Neuronal stem cell (in vitro differentiated cells): ENCODE measurements around the gene COX10.
A peak's percentile ranks its signal among the peaks of the same experiment; 100 is the strongest.

Source experiments
- DNase-seq: peaks from one replicate; pipeline ENCODE4 v3.0.0-alpha.2; 2013; ENCODE audit warnings: low spot score
- H2AFZ ChIP-seq: one replicate; pipeline ENCODE4 v1.6.1; 2013; ENCODE audit warnings: mild to moderate bottlenecking, low read length, inconsistent platforms
- H2AK5ac ChIP-seq: 2 replicates; pipeline ENCODE4 v1.6.1; 2013; ENCODE audit warnings: low read depth, mild to moderate bottlenecking, inconsistent platforms, low read length, moderate library complexity, mixed read lengths
- H2BK120ac ChIP-seq: 2 replicates; pipeline ENCODE4 v1.6.1; 2013; ENCODE audit warnings: low read depth, mild to moderate bottlenecking, inconsistent platforms, low read length, moderate library complexity, mixed read lengths
- H2BK12ac ChIP-seq: one replicate; pipeline ENCODE4 v1.6.1; 2013; ENCODE audit warnings: low read length, inconsistent platforms
- H2BK15ac ChIP-seq: 2 replicates; pipeline ENCODE4 v1.6.1; 2013; ENCODE audit warnings: mild to moderate bottlenecking, low read length, inconsistent platforms, mixed read lengths
- H2BK5ac ChIP-seq: one replicate; pipeline ENCODE4 v1.6.1; 2013; ENCODE audit warnings: inconsistent platforms, mild to moderate bottlenecking, low read length, moderate library complexity
- H3K14ac ChIP-seq: one replicate; pipeline ENCODE4 v1.6.1; 2013; ENCODE audit warnings: low read length, inconsistent platforms
- H3K18ac ChIP-seq: 2 replicates; pipeline ENCODE4 v1.6.1; 2013; ENCODE audit warnings: low read length, inconsistent platforms
- H3K23ac ChIP-seq: 2 replicates; pipeline ENCODE4 v1.6.1; 2013; ENCODE audit warnings: low read depth, mild to moderate bottlenecking, mixed read lengths, low read length, inconsistent platforms; ENCODE audit not compliant: poor library complexity
- H3K27ac ChIP-seq: replicated peaks from 3 replicates; pipeline ENCODE4 v1.5.1; 2013; ENCODE audit warnings: low read length, inconsistent platforms
- H3K27me3 ChIP-seq, 3 experiments: 2 replicates each; pipeline ENCODE4 v1.6.1; 2013; ENCODE audit warnings: low read length in 3 of 3, mild to moderate bottlenecking in 2 of 3, inconsistent platforms in 1 of 3, low read depth in 1 of 3, mixed read lengths in 1 of 3, moderate library complexity in 1 of 3; ENCODE audit not compliant: control insufficient read depth in 3 of 3, insufficient read depth in 3 of 3
- H3K36me3 ChIP-seq, 2 donors: replicated peaks in 1 of 2; 2 replicates each; pipeline ENCODE4 v1.6.1; 2013; ENCODE audit warnings: low read length in 2 of 2; ENCODE audit not compliant: control insufficient read depth in 2 of 2, insufficient read depth in 2 of 2
- H3K4ac ChIP-seq: 2 replicates; pipeline ENCODE4 v1.6.1; 2013; ENCODE audit warnings: inconsistent platforms, mild to moderate bottlenecking, low read length, moderate library complexity
- H3K4me1 ChIP-seq, 2 donors: 1 replicate in 1 of 2; 2 replicates in 1 of 2; pipeline ENCODE4 v1.6.1; 2013; ENCODE audit warnings: low read length in 2 of 2, low read depth in 1 of 2; ENCODE audit not compliant: control insufficient read depth in 2 of 2, insufficient read depth in 1 of 2
- H3K4me2 ChIP-seq: one replicate; pipeline ENCODE4 v1.6.1; 2013; ENCODE audit warnings: mild to moderate bottlenecking, low read length, inconsistent platforms; ENCODE audit not compliant: insufficient read depth, poor library complexity, severe bottlenecking
- H3K4me3 ChIP-seq, 2 donors: 2 replicates each; pipeline ENCODE4 v1.5.1; 2013; ENCODE audit warnings: low read length in 2 of 2, mild to moderate bottlenecking in 2 of 2, inconsistent platforms in 1 of 2, moderate library complexity in 1 of 2
- H3K79me1 ChIP-seq: one replicate; pipeline ENCODE4 v1.6.1; 2013; ENCODE audit warnings: low read depth, mild to moderate bottlenecking, inconsistent platforms, low read length, moderate library complexity
- H3K9ac ChIP-seq: one replicate; pipeline ENCODE4 v1.6.1; 2013; ENCODE audit warnings: mild to moderate bottlenecking, low read depth, low read length, inconsistent platforms; ENCODE audit not compliant: poor library complexity
- H3K9me3 ChIP-seq, 2 donors: replicated peaks in 1 of 2; 2 replicates each; pipeline versions ENCODE3 to v1.6.1; 2013; ENCODE audit warnings: low read length in 2 of 2, mild to moderate bottlenecking in 2 of 2, inconsistent platforms in 1 of 2, low read depth in 1 of 2, mixed read lengths in 1 of 2, moderate library complexity in 1 of 2; ENCODE audit not compliant: control insufficient read depth in 2 of 2, insufficient read depth in 1 of 2
- H4K8ac ChIP-seq: one replicate; pipeline ENCODE4 v1.6.1; 2013; ENCODE audit warnings: low read depth, mild to moderate bottlenecking, inconsistent platforms, low read length, moderate library complexity
- H4K91ac ChIP-seq: one replicate; pipeline ENCODE4 v1.6.1; 2013; ENCODE audit warnings: low read length, low read depth, mild to moderate bottlenecking, inconsistent platforms; ENCODE audit not compliant: poor library complexity
- WGBS, 2 donors: extraction: QIAGEN DNeasy Blood & Tissue Kit; methylation state at CpG; one replicate each; pipeline ENCODE4 v1.1.7; 2013; ENCODE audit warnings: missing lambda C conversion rate in 2 of 2, mixed read lengths in 1 of 2; ENCODE audit not compliant: insufficient read length in 2 of 2, insufficient replicate concordance in 1 of 2; ENCODE audit errors: extremely low coverage in 2 of 2; 5-methylcytosine and 5-hydroxymethylcytosine counted together

The COX10 gene

DNA sequence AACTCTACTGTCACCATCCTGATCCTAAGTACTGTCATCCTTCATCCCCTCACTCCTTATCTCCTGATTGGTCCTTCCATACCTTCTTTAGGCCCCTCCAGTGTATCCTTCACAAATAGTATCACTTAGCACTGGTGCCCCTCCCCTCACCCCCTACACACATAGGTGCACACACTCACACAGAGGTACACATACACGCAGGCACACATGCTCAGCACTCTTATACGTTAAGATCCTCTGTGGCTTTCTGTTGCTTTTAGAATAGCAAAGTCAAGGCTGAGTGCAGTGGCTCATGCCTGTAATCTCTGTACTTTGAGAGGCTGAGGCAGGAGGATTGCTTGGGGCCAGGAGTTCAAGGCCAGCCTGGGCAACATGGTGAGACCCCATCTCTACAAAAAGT is 135.2 kb downstream of the COX10 start:
- H3K9me3 ChIP-seq: no peaks in the 10 kb centered on the region
- peaks cover 2 to 22% of the 10 kb centered on the region in 2 donors for H3K36me3 ChIP-seq
- H3K79me1 ChIP-seq: no peaks in the 10 kb centered on the region
- H3K9ac ChIP-seq: no peak overlapping the region
- no peak for DNase-seq
- peaks cover 2 to 5% of the 10 kb centered on the region in 2 donors for H3K4me1 ChIP-seq
- H3K4me2 ChIP-seq: no peak overlapping the region
- no peak overlapping the region for H2BK120ac ChIP-seq
- H3K4me3 ChIP-seq: no peak overlapping the region
- H2BK15ac ChIP-seq: no peak overlapping the region
- no peak overlapping the region for H4K8ac ChIP-seq
- no peak overlapping the region for H2BK12ac ChIP-seq
- H3K18ac ChIP-seq: no peak overlapping the region
- H3K27me3 ChIP-seq: no peaks in the 10 kb centered on the region
- H3K23ac ChIP-seq: no peak overlapping the region
- no peak overlapping the region for H3K4ac ChIP-seq
- no CpG with 5 or more reads among the region's 2 CpGs for WGBS, 2 donors
- no peak overlapping the region for H4K91ac ChIP-seq
- no peak overlapping the region for H3K27ac ChIP-seq
- no peak overlapping the region for H2AK5ac ChIP-seq
- no peak overlapping the region for H2AFZ ChIP-seq
- no peak overlapping the region for H2BK5ac ChIP-seq
- no peak overlapping the region for H3K14ac ChIP-seq

- Histone ChIP-seq H2AK5ac (no peak overlapping the region), H3K4me2 (no peak overlapping the region), H3K18ac (no peak overlapping the region), H4K8ac (no peak overlapping the region), H3K9me3 (no peaks in the 10 kb centered on the region), H3K4me1 (peaks cover 0 to 2% of the 10 kb centered on the region in 2 donors), H3K4ac (no peak overlapping the region), H4K91ac (no peak overlapping the region), H3K9ac (no peak overlapping the region), H3K14ac (no peak overlapping the region), H2AFZ (no peak overlapping the region), H3K79me1 (no peaks in the 10 kb centered on the region), H3K23ac (no peak overlapping the region), H3K4me3 (no peak overlapping the region), H2BK15ac (no peak overlapping the region), H3K27me3 (no peaks in the 10 kb centered on the region), H2BK12ac (no peak overlapping the region), H3K36me3 (peaks cover 6 to 28% of the 10 kb centered on the region in 2 donors), H3K27ac (no peak overlapping the region), H2BK120ac (no peak overlapping the region), H2BK5ac (no peak overlapping the region)
- no CpG with 5 or more reads among the region's 10 CpGs for WGBS, 2 donors
- DNase-seq: no peak
Measured at GRCh38 chr17:14205380-14205779, 136.1 kb downstream of the COX10 start.

GRCh38 chr17:14205992-14206461 is 136.7 kb downstream of the COX10 start:
- no peak overlapping the region for H4K91ac ChIP-seq
- H2BK12ac ChIP-seq: no peak overlapping the region
- no peak overlapping the region for H3K4me2 ChIP-seq
- no peak overlapping the region for H3K14ac ChIP-seq
- peaks cover 0 to 2% of the 10 kb centered on the region in 2 donors for H3K4me1 ChIP-seq
- no peak overlapping the region for H3K23ac ChIP-seq
- peaks cover 6 to 28% of the 10 kb centered on the region in 2 donors for H3K36me3 ChIP-seq
- H3K4ac ChIP-seq: no peak overlapping the region
- H3K9ac ChIP-seq: no peak overlapping the region
- H2BK120ac ChIP-seq: no peak overlapping the region
- H2BK15ac ChIP-seq: no peak overlapping the region
- no peaks in the 10 kb centered on the region for H3K79me1 ChIP-seq
- H3K9me3 ChIP-seq: no peaks in the 10 kb centered on the region
- DNase-seq: no peak
- no peak overlapping the region for H2AFZ ChIP-seq
- H2BK5ac ChIP-seq: no peak overlapping the region
- WGBS, 2 donors: no CpG with 5 or more reads among the region's 13 CpGs
- peak overlapping the region; percentile 53 for H3K18ac ChIP-seq
- no peak overlapping the region for H3K4me3 ChIP-seq
- no peak overlapping the region for H4K8ac ChIP-seq
- H3K27me3 ChIP-seq: no peaks in the 10 kb centered on the region
- no peak overlapping the region for H3K27ac ChIP-seq
- no peak overlapping the region for H2AK5ac ChIP-seq

GRCh38 chr17:14206891-14207290 is 137.6 kb downstream of the COX10 start:
- no CpG with 5 or more reads among the region's 29 CpGs for WGBS, 2 donors
- no peak overlapping the region for H2BK12ac ChIP-seq
- no peak overlapping the region for H3K27ac ChIP-seq
- no peak overlapping the region for H3K14ac ChIP-seq
- peak overlapping the region; percentile 7 for H3K9ac ChIP-seq
- no peaks in the 10 kb centered on the region for H3K4me1 ChIP-seq
- no peak overlapping the region for H2BK15ac ChIP-seq
- DNase-seq: no peak
- no peak overlapping the region for H3K23ac ChIP-seq
- peaks cover 6 to 28% of the 10 kb centered on the region in 2 donors for H3K36me3 ChIP-seq
- no peaks in the 10 kb centered on the region for H3K27me3 ChIP-seq
- no peak overlapping the region for H4K8ac ChIP-seq
- no peak overlapping the region for H3K4me2 ChIP-seq
- no peak overlapping the region for H2AK5ac ChIP-seq
- no peak overlapping the region for H3K4ac ChIP-seq
- H4K91ac ChIP-seq: no peak overlapping the region
- no peak overlapping the region for H2BK120ac ChIP-seq
- peak overlapping the region; percentile 39 for H3K18ac ChIP-seq
- peaks cover 4 to 5% of the 10 kb centered on the region in 2 donors for H3K9me3 ChIP-seq
- H2AFZ ChIP-seq: no peak overlapping the region
- no peaks in the 10 kb centered on the region for H3K79me1 ChIP-seq
- no peak overlapping the region for H2BK5ac ChIP-seq
- no peak overlapping the region for H3K4me3 ChIP-seq
